Stimulated activated CD4-positive, alpha-beta T cell treated with anti-CD3 and anti-CD28 coated beads, Interleukin-2, amount 100 ng/mL, for 24 hours (primary cell): ENCODE measurements around the gene DNASE1L1.

ENCODE experiments used
- DNase-seq, 2 donors: peaks; one replicate each; pipeline ENCODE4 v3.0.0-alpha.2; 2020

DNASE1L1 gene, protein sequence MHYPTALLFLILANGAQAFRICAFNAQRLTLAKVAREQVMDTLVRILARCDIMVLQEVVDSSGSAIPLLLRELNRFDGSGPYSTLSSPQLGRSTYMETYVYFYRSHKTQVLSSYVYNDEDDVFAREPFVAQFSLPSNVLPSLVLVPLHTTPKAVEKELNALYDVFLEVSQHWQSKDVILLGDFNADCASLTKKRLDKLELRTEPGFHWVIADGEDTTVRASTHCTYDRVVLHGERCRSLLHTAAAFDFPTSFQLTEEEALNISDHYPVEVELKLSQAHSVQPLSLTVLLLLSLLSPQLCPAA

GRCh38 chrX:154409222-154409871, at the start of gene DNASE1L1:
Gene DNASE1L1, minus strand, starts transcription at chrX:154409254. Its CDS starts 3,686 bp downstream, at chrX:154405568.
- DNase-seq, result no peak

GRCh38 chrX:154458116-154458953, 49.3 kb upstream of the DNASE1L1 start, which contains the start of gene PLXNA3:
Gene PLXNA3, plus strand, starts transcription at chrX:154458281. Its CDS starts 1,903 bp downstream, at chrX:154460184.
- DNase-seq, result peak; percentile 66 to 68

DNA sequence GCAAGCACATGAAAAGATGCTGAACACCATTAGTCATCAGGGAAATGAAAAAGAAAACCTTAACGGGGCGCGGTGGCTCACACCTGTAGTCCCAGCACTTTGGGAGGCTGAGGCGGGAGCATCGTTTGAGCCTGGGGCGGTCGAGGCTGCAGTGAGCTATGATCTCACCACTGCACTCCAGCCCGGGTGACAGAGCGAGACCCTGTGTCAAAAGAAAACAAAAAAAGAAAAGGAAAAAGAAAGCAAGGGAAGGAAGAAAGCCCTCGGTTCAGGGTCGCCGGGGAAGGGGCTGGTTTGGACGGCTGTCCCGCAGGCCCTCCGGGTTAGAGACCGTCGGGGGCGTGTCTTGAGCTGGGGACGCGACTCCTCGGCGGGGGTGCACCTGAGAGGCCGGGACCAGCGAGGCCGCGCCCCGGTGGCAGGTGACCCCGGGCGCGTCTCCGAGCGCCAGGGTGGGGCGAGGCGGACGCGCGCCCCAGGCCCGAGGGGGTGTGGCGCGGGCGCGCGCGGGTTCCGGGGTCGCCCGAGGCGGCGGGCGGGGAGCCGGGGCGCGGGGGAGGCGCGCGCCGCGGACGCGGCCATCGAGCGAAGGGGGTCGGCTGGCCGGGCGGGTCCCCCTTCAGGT, 48.5 kb upstream of the DNASE1L1 start:
- DNase-seq, result peak; percentile 42 to 55

DNA sequence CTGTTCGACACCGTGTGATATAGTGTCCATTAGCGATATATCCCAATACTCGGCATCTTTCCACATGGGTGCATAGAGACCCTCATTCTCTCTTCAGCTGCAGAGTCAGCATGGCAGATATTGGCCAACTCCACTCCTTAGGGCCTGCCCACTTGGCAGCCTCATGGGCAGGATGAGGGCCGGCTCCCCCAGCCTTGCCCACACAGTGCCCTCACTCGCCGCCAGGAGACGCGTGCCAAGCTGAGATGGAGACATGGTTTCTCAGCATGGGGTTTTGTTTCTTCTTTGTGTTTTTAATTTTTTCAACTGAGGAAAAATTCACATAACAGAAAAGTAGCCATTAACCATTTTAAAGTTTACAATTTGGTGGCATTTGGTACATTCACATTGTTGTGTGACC, 43.8 kb upstream of the DNASE1L1 start:
- DNase-seq, result no peak

DNA sequence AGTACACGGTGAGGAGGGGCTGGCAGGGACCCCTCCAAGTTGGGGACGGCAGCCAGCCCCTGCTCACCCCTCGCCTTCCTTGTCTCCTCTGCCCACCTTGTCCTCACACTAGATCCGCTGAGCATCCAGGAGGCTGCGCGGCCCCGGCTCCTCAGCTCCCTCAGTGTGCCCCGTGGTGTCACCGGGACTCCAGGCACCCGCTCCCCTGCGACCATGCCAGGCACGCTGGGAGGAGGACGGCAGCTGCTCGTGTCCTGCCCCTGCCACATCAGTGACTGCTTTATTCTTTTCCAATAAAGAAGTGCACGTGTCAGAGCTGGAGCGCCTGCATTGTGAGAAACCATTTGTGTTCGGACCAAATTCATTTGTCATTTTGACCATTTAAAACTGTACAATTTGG, 41.3 kb upstream of the DNASE1L1 start:
- DNase-seq, result no peak

- no peak for DNase-seq
Measured at GRCh38 chrX:154449618-154450017, 40.6 kb upstream of the DNASE1L1 start.

DNA sequence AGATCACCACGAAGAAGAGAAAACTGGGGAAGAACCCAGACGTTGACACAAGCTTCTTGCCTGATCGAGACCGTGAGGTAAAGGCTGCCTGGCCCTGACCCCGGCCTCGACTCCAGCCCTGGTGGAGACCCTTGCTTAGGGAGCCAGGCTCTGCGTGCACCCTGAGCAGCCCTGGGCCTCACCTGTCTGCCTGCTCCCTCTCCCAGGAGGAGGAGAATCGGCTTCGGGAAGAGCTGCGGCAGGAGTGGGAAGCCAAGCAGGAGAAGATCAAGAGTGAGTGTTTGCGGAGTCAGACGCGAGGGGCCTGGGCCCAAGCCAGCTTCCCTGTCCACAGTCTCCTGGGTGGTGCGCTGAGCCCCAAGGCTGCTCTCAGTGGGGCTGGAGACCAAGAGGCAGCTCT, 39.4 kb upstream of the DNASE1L1 start:
- DNase-seq, result no peak

DNA sequence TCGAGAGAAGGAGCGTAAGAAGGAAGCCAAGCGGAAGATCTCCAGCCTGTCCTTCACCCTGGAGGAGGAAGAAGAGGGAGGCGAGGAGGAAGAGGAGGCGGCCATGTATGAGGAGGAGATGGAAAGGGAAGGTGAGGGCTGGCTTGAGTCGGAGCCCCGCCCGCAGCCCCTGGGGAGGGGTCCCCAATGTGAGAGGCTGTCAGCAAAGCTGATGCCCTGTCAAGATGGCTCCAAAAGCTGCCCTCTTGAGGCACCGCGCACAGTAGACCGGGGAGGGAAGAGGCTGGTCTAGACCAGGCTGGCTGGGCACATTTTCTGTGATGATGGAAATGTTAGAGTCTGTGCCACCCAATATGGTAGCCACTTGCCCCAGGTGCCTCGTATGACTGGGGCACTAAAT, 37.4 kb upstream of the DNASE1L1 start:
- no peak for DNase-seq

GRCh38 chrX:154445776-154446175, 36.7 kb upstream of the DNASE1L1 start:
- DNase-seq, result no peak

- no peak for DNase-seq
Measured at GRCh38 chrX:154444755-154445246, 35.7 kb upstream of the DNASE1L1 start.

DNA sequence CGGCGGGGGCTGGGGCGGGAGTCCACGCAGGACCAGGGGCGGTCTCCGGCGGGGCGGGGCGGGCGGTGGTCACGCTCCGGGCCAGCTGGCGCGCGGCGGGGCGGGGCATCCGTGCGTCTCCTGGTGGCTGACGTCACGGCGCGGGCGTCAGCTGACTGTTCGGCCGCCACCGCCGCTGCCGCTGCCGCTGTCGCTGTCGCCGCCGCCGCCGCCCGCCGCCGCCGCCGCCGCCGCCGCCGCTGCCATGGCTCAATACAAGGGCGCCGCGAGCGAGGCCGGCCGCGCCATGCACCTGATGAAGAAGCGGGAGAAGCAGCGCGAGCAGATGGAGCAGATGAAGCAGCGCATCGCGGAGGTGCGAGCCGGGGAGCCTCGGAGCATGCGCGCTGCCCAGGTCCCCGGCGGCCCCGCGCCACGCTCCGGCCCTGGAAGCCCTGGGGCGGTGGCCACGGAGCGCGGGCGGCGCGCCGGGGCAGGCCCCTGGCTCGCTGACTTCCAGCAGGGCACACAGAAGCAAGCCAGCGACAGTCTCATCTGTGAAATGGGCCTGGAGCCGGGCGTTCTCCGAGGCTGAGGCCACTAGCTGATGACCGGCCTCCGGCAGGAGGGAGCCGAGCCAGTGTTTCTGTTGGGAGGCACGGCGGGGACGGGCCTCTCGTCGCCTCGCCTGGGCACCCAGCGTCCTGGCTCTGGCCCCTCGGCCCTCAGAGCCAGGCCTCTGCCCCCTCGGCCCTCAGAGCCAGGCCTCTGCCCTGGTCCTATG, 35.1 kb upstream of the DNASE1L1 start, which contains the start of gene FAM50A:
FAM50A (plus strand) TSS at position 150 of the 763 bp plus-strand sequence; CDS start at position 245, 95 bp downstream.
- DNase-seq, result peak; percentile 71 to 79

GRCh38 chrX:154443479-154443910, 34.4 kb upstream of the DNASE1L1 start:
- DNase-seq, result no peak

- no peak for DNase-seq
Measured at GRCh38 chrX:154441984-154442707, 33.1 kb upstream of the DNASE1L1 start.

GRCh38 chrX:154441564-154441963, 32.5 kb upstream of the DNASE1L1 start:
- no peak for DNase-seq

DNA sequence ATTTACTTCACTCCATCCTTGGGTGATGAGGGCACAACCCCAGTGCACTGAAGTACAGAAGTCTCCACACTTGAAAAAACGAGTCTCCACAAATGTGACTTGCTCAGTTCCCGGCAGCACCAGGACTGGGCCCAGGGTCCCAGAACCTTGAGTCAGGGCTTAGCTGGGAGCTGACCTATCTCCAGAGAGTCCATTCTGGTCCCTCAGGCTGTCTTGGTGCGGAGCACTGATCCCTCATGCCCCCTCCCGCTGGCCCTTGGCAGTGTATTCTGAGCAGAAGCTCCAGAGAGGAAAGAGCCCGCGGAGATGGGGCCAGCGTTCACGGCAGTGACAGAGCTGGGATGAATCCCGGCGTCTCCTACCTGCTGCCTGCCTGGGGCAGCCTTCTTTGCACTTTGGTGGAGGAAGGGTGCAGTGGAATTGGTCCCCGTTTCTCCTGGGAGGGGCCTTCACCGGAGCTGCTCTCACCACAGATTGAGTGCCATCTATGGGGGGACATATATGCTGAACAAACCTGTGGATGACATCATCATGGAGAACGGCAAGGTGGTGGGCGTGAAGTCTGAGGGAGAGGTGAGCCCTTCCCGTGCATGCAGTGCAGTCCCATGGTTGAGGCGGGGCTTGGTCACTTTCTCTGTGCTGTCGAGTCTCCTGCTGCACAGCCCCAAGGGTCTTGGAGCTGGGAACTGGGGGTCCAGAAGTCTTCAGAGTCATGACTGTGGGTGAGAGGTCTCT, 31.7 kb upstream of the DNASE1L1 start:
- no peak for DNase-seq

GRCh38 chrX:154439841-154440240, 30.8 kb upstream of the DNASE1L1 start:
- DNase-seq, result no peak

GRCh38 chrX:154437971-154438893, 29.2 kb upstream of the DNASE1L1 start:
- no peak for DNase-seq

DNA sequence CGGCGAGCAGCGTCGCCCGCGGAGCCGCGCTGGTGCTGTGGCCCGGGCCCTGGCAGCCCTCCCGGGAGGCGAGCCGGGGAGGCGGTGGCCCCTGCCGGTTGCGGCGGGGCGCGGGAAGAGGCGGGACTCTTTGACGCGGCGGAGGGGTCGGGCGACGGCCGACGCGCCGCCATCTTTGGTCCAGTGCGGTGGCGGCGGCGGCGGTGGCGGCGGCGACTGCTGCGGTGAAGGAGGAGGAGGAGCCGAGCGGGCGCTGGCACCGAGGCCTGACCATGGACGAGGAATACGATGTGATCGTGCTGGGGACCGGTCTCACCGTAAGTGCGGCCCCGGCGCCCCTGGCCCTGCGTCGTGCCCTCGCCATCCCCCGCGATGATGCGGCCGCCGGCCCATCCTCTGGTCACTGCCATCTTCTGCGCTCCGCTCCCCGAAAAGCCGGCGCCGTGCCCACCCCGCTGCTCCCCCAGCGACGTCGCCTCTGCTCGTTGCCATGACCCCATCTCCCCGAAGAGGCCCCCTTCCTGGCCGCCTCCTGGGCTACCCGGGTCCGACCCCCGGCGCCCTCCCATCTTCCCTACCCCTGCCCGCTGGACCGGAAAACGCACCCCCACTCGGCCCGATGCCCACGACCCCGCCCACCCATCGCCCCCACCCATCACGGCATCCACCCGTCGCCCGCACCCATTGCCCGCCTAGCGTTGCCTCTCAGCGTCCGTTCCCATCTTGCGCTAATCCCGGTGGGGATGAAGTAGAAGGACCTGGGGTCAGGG, 28.1 kb upstream of the DNASE1L1 start, which contains the start of gene GDI1:
GDI1 (plus strand) TSS at position 172 of the 770 bp plus-strand sequence; CDS start at position 273, 101 bp downstream.
- peak; percentile 60 to 66 for DNase-seq
